ENCODE results near the gene LAMB3.

- TF ChIP-seq POLR2AphosphoS5 (IDR thresholded peaks at IDR 0.05) = no peak
- peak; percentile 64 to 90 (median 86) for TF ChIP-seq CTCF (IDR thresholded peaks at IDR 0.05)
- no peak for TF ChIP-seq POLR2A (IDR thresholded peaks at IDR 0.05)
Observed at GRCh38 chr1:209576392-209577197, 75.6 kb downstream of the LAMB3 start.
